GM19324 (cell line): Measurements from ENCODE around the gene CDH12.
A peak's percentile ranks its signal among the peaks of the same experiment; 100 is the strongest.
"Not testable (repeated sequence)": the region's sequence is repeated elsewhere in the genome, so short reads cannot be mapped to it uniquely, and the experiment has no call there.

Source experiments
- ATAC-seq: cut with Tn5 transposase; IDR thresholded peaks from one replicate; pipeline ENCODE4 v1.9.1; 2021; ENCODE audit warnings: mild to moderate bottlenecking, moderate library complexity; ENCODE audit not compliant: unreplicated experiment, low FRiP score

CDH12 gene

DNA sequence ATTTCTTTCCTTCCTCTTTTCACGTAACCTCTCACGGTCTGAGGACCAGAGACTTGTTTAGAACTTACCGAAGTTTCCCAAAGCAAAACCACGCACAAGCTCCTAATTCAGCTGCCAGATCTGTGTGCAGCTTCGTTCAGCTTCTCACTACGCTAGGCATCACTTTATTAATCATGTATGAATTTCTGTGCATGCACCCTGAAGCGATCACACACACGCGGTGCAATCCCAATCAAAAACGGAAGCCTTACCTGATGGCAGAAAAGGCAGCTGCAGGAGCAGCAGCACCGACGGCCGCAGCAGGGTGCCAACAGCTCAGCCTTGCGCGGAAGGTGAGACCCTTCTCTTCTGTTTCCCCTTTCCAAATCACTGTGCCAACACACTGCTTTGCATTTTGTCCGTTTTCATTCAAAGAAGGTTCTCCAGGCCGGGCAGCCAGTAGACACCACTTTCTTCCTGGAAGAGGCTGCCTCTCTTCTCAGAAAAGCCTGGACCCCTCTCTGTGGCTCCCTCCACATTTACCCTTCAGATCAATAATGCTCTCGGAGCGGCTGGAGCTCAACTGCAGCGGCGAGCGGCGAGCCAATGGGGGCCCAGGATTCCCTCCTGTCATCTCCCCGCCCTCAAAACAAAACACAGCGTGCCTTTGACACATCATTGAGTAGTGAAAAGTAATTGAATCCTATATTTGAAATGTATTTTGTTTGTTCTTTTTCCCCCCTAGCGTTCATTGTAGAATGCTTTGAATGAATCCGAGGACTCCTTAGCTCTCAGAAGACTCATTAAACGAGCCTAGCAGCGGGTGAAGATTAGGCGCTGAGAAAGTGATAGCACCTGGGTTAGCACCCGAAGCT lies at the start of gene CDH12:
TSS of gene CDH12 (minus strand) at position 538 of the 854 bp plus-strand sequence.
- ATAC-seq = peak; percentile 53

DNA sequence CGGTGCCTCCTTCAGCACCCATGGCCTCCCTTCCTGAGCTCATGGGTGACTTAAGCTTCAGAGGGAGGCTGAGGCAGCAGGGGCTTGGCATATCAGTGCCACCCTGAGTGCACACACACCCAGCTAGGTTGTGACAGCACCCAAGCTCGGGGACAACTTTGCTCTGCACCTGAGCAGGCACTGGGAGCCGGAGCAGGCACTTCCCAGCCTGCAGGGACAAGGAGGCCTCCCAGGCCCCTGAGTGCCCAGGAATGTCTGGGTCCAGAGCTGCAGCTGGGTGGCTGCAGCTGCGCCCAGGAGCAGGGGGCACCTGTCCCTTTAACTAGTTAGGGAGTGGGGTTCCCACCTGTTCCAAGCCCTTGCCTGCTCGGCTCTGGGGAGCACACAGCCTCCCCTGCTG lies 48.7 kb upstream of the CDH12 start:
- ATAC-seq = no peak

DNA sequence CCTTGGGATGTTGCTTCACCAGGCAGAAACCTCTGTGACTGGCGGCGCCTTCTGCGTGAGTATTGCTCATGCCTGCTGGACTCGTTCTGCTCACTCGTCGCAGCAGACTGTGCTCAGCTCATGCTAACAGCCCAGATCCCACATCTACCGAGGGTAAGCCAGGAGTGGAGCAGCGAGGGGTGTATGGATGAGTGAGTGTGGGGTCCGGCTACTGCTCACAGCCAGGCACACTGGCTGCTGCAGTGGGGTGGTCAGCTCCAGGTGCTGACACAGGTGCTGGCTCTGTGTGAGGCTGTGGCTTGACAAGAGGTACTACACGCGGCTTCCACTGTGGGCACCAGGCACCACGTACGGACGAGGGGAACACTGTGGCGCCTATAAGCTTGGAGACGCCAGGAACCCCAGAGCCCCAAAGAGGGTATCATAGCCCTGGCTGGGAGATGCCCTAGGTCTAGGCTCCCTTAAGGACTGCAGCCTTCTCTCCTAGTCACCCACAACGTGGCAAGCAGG lies 47.7 kb upstream of the CDH12 start:
- ATAC-seq = no peak

- ATAC-seq = no peak
Observed at GRCh38 chr5:22899341-22899740, 46.2 kb upstream of the CDH12 start.

DNA sequence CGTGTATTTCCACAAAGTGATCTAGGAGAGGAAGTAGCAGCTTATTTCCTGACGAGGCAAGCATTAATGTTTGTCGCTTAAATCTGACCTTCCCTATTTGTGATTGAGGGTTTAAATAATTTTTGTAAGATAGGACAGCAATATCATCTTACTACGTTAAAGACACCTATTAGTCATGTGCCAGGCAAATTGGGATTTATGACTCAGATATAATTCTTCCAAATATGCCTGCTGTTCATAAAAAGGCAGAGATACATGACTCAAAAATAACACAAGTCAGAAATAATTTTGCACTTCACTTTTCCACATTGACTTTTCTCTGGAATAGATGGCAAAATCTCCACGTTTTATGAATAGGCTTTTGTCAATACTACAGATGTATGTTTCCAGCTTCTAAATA lies 43.0 kb upstream of the CDH12 start:
- no peak for ATAC-seq

GRCh38 chr5:22892441-22892840 lies 39.3 kb upstream of the CDH12 start:
- no peak for ATAC-seq

DNA sequence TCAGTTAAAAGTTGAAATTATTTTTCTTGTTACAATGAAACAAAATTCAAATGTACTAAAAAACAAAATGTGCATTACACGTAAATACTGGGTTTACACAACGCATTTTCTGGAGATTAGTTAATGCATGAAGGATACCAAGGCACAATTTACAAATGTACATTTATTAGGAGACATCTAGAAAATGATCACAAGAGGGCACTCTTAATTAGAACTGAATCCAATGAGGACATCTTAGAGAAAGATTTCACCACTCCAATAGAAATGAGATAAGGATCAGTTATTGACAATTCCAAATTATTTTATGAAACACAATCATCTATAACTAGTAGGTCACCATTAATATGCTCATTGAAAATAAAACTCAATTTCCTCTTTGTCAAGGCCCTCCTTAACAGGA lies 36.6 kb upstream of the CDH12 start:
- ATAC-seq = no peak

DNA sequence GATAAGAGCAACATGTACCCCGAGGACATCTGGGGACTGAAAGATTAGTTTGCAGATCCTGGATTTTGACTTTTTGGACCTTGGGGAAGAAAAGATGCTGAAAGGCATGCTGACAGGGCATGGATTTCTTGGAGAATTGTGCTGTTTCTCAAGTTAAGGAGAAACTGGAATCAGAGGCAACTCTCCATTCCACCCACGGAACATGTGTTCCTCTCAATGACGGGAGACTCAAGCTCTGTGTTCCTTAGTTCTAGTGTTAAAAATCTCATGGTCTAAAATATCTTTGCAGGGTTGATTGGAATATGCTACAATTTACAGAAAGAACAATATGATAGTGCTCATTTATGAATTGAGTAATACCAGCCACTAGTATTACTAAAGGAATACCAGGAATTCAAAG lies 34.4 kb upstream of the CDH12 start:
- no peak for ATAC-seq

GRCh38 chr5:22858911-22859310 lies 5.8 kb upstream of the CDH12 start:
- ATAC-seq = not testable (repeated sequence)

- ATAC-seq = no peak
Observed at GRCh38 chr5:22855824-22856223, 2.7 kb upstream of the CDH12 start.

GRCh38 chr5:22850981-22851380 lies 2.2 kb downstream of the CDH12 start:
- ATAC-seq = no peak

GRCh38 chr5:22846693-22847092 lies 6.5 kb downstream of the CDH12 start:
- ATAC-seq = no peak

- ATAC-seq = no peak
Observed at GRCh38 chr5:22844636-22845035, 8.5 kb downstream of the CDH12 start.

GRCh38 chr5:22844155-22844554 lies 9.0 kb downstream of the CDH12 start:
- ATAC-seq = no peak

- ATAC-seq = no peak
Observed at GRCh38 chr5:22842574-22842973, 10.6 kb downstream of the CDH12 start.

DNA sequence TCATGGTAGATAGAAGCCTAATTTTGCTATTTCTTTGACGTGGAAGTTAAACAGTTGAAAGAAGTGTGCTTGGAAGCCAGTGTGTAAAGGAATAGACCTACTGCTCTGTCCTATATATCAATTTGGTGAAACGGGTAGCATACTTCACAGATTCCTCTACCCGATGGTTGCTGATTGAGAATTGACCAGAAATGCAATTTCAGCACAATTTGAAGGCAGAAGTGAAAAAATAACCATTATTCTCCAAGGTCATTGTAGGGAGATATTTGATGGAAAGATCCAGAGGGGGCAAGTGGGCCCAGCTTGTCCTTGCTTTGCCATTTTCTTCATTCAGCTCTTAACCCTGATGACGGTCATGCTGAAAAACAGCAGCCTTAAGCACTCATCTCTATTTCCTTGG lies 15.3 kb downstream of the CDH12 start:
- no peak for ATAC-seq

DNA sequence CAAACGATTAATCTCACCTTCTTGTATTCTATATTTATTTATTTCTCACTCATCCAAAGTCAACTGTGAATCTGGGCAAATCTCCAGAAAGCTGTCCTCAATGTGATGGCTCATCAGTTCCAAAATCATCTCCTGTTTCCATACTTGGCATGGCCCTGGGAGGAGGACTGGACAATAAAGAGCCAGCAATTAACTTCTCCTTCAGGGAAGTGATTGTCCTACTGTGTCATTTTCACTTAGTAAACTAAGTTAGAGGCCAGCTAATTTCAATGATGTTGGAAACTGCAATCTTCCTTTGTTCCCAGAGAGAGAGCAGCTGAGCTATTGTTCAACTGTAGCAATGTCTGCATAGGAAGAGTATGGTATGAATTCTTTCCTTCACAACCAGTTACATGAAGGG lies 17.5 kb downstream of the CDH12 start:
- no peak for ATAC-seq

GRCh38 chr5:22793463-22793862 lies 59.7 kb downstream of the CDH12 start:
- ATAC-seq = no peak

- no peak for ATAC-seq
Observed at GRCh38 chr5:22787807-22788206, 65.3 kb downstream of the CDH12 start.

- ATAC-seq = no peak
Observed at GRCh38 chr5:22787398-22787797, 65.7 kb downstream of the CDH12 start.

DNA sequence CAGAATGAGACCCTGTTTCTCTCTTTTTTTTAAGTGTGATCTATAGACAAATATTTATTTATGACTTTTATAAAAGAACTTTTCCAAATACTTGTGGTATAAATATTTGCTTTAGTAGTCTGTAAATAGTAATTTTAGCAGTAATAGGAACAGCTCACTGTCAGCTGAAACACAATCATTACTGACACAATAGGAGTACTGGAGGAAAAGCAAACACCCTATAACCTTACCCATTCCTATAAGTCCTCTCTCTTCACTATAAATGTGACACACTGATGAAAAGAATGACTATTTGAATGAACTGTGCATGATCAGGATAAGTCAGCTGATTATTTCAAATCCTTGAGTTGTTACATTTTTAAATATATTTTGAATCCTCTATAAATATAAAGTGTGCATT lies 72.4 kb downstream of the CDH12 start:
- no peak for ATAC-seq

- no peak for ATAC-seq
Observed at GRCh38 chr5:22779499-22779898, 73.6 kb downstream of the CDH12 start.
